Measurements from ENCODE around the gene SLC35B1. TPM values are rescaled to one million over a fixed set of nuclear protein-coding genes. Genes with fewer than 3 reads are reported as not detected.

Gene SLC35B1, protein sequence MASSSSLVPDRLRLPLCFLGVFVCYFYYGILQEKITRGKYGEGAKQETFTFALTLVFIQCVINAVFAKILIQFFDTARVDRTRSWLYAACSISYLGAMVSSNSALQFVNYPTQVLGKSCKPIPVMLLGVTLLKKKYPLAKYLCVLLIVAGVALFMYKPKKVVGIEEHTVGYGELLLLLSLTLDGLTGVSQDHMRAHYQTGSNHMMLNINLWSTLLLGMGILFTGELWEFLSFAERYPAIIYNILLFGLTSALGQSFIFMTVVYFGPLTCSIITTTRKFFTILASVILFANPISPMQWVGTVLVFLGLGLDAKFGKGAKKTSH
- 10 to 100 TPM; 31.7 to 60.3 (median 41.5) TPM for total RNA-seq
- long read RNA-seq, donor 1, transcript SLC35B1-209 (9 exons, 1,320 nt): minor isoform, 7 of 18 reads
- long read RNA-seq, donor 1, transcript SLC35B1-220 (9 exons, 1,611 nt): major isoform, 8 of 18 reads
- long read RNA-seq, donor 1, partial matches to known transcripts: 0 of 18 reads
- long read RNA-seq, donor 1, other reads (novel, unspliced or antisense): 3 of 18 reads
- long read RNA-seq, donor 2, transcript SLC35B1-220 (9 exons, 1,611 nt): major isoform, 41 of 65 reads
- long read RNA-seq, donor 2, transcript SLC35B1-209 (9 exons, 1,320 nt): minor isoform, 13 of 65 reads
- long read RNA-seq, donor 2, partial matches to known transcripts: 4 of 65 reads
- long read RNA-seq, donor 2, other reads (novel, unspliced or antisense): 7 of 65 reads

DNA sequence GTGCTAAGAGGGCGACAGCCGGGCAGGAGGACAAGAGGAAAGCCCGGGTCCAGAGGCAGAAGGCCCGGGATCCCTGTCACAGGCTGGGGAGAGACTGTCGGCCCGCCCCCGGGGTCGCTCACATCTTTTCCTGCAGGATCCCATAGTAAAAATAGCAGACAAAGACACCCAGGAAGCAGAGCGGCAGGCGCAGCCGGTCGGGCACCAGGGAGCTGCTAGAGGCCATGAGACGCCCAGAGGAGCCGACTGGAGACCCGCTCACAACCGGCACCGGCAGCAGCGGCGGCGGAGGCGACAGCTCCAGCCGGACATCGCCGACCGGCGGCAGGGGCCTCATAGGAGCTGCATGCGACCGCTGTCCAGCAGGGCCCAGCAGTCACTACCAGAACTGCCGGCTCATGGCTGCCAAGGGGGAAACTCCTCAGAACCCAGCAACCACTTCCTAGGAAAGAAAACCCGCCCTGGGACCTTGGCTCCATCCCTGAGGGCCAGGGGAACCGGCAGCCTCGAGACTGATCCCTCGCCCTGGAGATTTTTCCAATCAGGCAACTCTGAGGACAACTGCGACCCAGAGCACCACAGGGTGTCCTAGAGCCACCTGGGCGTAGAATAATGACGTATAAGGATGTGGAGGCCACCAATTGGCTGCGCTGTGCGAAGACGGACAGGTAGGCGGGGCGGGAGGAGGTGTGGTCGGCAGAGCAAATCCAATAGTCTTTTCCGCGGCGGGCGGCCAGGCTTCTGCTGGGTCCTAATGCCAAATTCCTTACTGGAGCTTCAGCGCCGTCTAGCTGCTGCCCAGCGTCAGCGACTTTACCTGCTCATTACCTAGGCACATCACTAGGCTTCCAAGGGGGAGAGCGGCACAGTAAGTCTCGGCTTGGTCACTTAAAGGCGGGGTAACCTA is at the start of gene SLC35B1:
SLC35B1 (minus strand) TSS at position 357 of the 907 bp plus-strand sequence; CDS start at position 226, 131 bp downstream.
- DNase-seq: peak; percentile 99 to 100 (median 99)
- ATAC-seq: peak; percentile 99
- intact Hi-C loops (cut with DNase I, micrococcal nuclease): loop anchor here in 1 of 2 donors (10.0 kb wide), 2 partner anchors 67 to 147 kb away; no protein-coding TSS in a partner anchor
- TF ChIP-seq, protein P1, sequence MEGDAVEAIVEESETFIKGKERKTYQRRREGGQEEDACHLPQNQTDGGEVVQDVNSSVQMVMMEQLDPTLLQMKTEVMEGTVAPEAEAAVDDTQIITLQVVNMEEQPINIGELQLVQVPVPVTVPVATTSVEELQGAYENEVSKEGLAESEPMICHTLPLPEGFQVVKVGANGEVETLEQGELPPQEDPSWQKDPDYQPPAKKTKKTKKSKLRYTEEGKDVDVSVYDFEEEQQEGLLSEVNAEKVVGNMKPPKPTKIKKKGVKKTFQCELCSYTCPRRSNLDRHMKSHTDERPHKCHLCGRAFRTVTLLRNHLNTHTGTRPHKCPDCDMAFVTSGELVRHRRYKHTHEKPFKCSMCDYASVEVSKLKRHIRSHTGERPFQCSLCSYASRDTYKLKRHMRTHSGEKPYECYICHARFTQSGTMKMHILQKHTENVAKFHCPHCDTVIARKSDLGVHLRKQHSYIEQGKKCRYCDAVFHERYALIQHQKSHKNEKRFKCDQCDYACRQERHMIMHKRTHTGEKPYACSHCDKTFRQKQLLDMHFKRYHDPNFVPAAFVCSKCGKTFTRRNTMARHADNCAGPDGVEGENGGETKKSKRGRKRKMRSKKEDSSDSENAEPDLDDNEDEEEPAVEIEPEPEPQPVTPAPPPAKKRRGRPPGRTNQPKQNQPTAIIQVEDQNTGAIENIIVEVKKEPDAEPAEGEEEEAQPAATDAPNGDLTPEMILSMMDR (IDR thresholded peaks at IDR 0.05): peak; percentile 85
- no peaks in the 10 kb centered on the region for H3K9me3 ChIP-seq
- peak within 1 kb of the TSS; percentile 84 for H3K4me3 ChIP-seq
- H3K36me3 ChIP-seq (ENCODE audit: low read depth): no peaks in the 10 kb centered on the region
- H3K4me1 ChIP-seq (ENCODE audit: low read depth): peaks cover 19% of the 10 kb centered on the region

GRCh38 chr17:49757151-49757777 is 49.5 kb upstream of the SLC35B1 start:
- Histone ChIP-seq H3K9me3 (no peaks in the 10 kb centered on the region), H3K4me1 (ENCODE audit: low read depth) (peaks cover 11% of the 10 kb centered on the region), H3K4me3 (no peak overlapping the region), H3K36me3 (ENCODE audit: low read depth) (no peaks in the 10 kb centered on the region)
- ATAC-seq: no peak
- no peak for DNase-seq
- TF ChIP-seq, protein P1 (IDR thresholded peaks at IDR 0.05): no peak
- intact Hi-C loops (cut with DNase I, micrococcal nuclease): no loop called here

- TF ChIP-seq, protein P1 (IDR thresholded peaks at IDR 0.05): no peak
- Histone ChIP-seq H3K4me1 (ENCODE audit: low read depth) (peaks cover 4% of the 10 kb centered on the region), H3K9me3 (no peaks in the 10 kb centered on the region), H3K4me3 (no peak overlapping the region), H3K36me3 (ENCODE audit: low read depth) (no peaks in the 10 kb centered on the region)
- intact Hi-C loops (cut with DNase I, micrococcal nuclease): no loop called here
- ATAC-seq (no peak), DNase-seq (no peak)
Observed at GRCh38 chr17:49756323-49757150, 48.8 kb upstream of the SLC35B1 start.

- no peaks in the 10 kb centered on the region for H3K36me3 ChIP-seq (ENCODE audit: low read depth)
- TF ChIP-seq, protein P1 (IDR thresholded peaks at IDR 0.05): no peak
- intact Hi-C loops (cut with DNase I, micrococcal nuclease): no loop called here
- peaks cover 3% of the 10 kb centered on the region for H3K4me1 ChIP-seq (ENCODE audit: low read depth)
- no peak overlapping the region for H3K4me3 ChIP-seq
- no peaks in the 10 kb centered on the region for H3K9me3 ChIP-seq
- no peak for DNase-seq
- no peak for ATAC-seq
Observed at GRCh38 chr17:49755663-49756283, 48.0 kb upstream of the SLC35B1 start.

Measured in mucosa of descending colon (tissue), 3 donors.